Measurements from ENCODE around the gene SUMF1.
A peak's percentile ranks its signal among the peaks of the same experiment; 100 is the strongest.

The SUMF1 gene

GRCh38 chr3:4375911-4376310 is 91.2 kb downstream of the SUMF1 start:
- DNase-seq = no peak

- no peak for DNase-seq
Measured at GRCh38 chr3:4373669-4374068, 93.4 kb downstream of the SUMF1 start.

GRCh38 chr3:4362523-4362922 is 104.5 kb downstream of the SUMF1 start:
- DNase-seq = no peak

GRCh38 chr3:4360817-4361216 is 106.3 kb downstream of the SUMF1 start:
- no peak for DNase-seq

- DNase-seq = no peak
Measured at GRCh38 chr3:4359805-4360502, 107.1 kb downstream of the SUMF1 start.

GRCh38 chr3:4358273-4358672 is 108.8 kb downstream of the SUMF1 start:
- no peak for DNase-seq

GRCh38 chr3:4356546-4357410 is 110.3 kb downstream of the SUMF1 start:
- no peak for DNase-seq

- DNase-seq = no peak
Measured at GRCh38 chr3:4356220-4356540, 110.9 kb downstream of the SUMF1 start.

GRCh38 chr3:4355401-4356219 is 111.5 kb downstream of the SUMF1 start:
- DNase-seq = no peak

- DNase-seq = no peak
Measured at GRCh38 chr3:4351872-4352271, 115.2 kb downstream of the SUMF1 start.

GRCh38 chr3:4351164-4351855 is 115.8 kb downstream of the SUMF1 start:
- peak; percentile 67 for DNase-seq

GRCh38 chr3:4350789-4351163 is 116.3 kb downstream of the SUMF1 start:
- peak; percentile 54 for DNase-seq

GRCh38 chr3:4343258-4343657 is 123.8 kb downstream of the SUMF1 start:
- no peak for DNase-seq

- no peak for DNase-seq
Measured at GRCh38 chr3:4341336-4341675, 125.8 kb downstream of the SUMF1 start.

- DNase-seq = no peak
Measured at GRCh38 chr3:4340411-4341335, 126.4 kb downstream of the SUMF1 start.

- DNase-seq = no peak
Measured at GRCh38 chr3:4340077-4340410, 127.0 kb downstream of the SUMF1 start.

- DNase-seq = no peak
Measured at GRCh38 chr3:4338751-4339150, 128.3 kb downstream of the SUMF1 start.

GRCh38 chr3:4336850-4337546 is 130.1 kb downstream of the SUMF1 start:
- no peak for DNase-seq

GRCh38 chr3:4335840-4336562 is 131.1 kb downstream of the SUMF1 start:
- DNase-seq = no peak

GRCh38 chr3:4334548-4334947 is 132.5 kb downstream of the SUMF1 start:
- no peak for DNase-seq

GRCh38 chr3:4332991-4333390 is 134.1 kb downstream of the SUMF1 start:
- DNase-seq = no peak
